HepG2 (cell line): ENCODE data around the gene ZNF22. TPM values are rescaled to one million over a fixed set of nuclear protein-coding genes. Genes with fewer than 3 reads are reported as not detected.

Experiments
- ATF3 ChIP-seq: sonication (generic); formaldehyde crosslinking; IDR thresholded peaks from 2 replicates; pipeline ENCODE4 v1.4.0; 2020; ENCODE audit warnings: missing genetic modification reagents
- ETV6 ChIP-seq: sonication (generic); formaldehyde crosslinking; conservative IDR thresholded peaks from 2 replicates; pipeline ENCODE4 v1.4.0; 2020; ENCODE audit warnings: missing genetic modification reagents
- HINFP ChIP-seq: sonication (generic); formaldehyde crosslinking; IDR thresholded peaks from 2 replicates; pipeline ENCODE4 v1.4.0; 2020; ENCODE audit warnings: low read depth, mild to moderate bottlenecking, missing genetic modification reagents
- HNRNPUL1 ChIP-seq: fragments of 200-400 bp; formaldehyde crosslinking; IDR thresholded peaks from 2 replicates; pipeline ENCODE4 v1.6.1; 2017; ENCODE audit warnings: low read depth, mild to moderate bottlenecking, low read length, moderate library complexity
- HOXD1 ChIP-seq: sonication (generic); formaldehyde crosslinking; IDR thresholded peaks from 2 replicates; pipeline ENCODE4 v1.5.0; 2020; ENCODE audit warnings: missing genetic modification reagents
- JUND ChIP-seq: sonication (generic); formaldehyde crosslinking; IDR thresholded peaks from 2 replicates; pipeline ENCODE4 v1.8.0; 2022; ENCODE audit warnings: mild to moderate bottlenecking, missing genetic modification reagents
- MAFK ChIP-seq, 2 experiments: IDR thresholded peaks in 1 of 2; conservative IDR thresholded peaks in 1 of 2; 2 replicates each; pipeline ENCODE4 v1.6.1; 2011; ENCODE audit warnings: improper control_type of control experiment in 2 of 2, low read length in 2 of 2
- NCOA5 ChIP-seq: sonication (generic); formaldehyde crosslinking; IDR thresholded peaks from 2 replicates; pipeline ENCODE4 v1.4.0; 2020; ENCODE audit warnings: missing genetic modification reagents
- RBM22 ChIP-seq: fragments of 200-400 bp; formaldehyde crosslinking; optimal IDR thresholded peaks from 2 replicates; pipeline ENCODE3; 2017; ENCODE audit warnings: mild to moderate bottlenecking, low read length, moderate library complexity
- SIN3A ChIP-seq: IDR thresholded peaks from 2 replicates; pipeline ENCODE4 v1.6.1; 2011; ENCODE audit warnings: low read depth, mild to moderate bottlenecking, control low read depth, low read length, borderline replicate concordance
- SRF ChIP-seq: IDR thresholded peaks from 2 replicates; pipeline ENCODE4 v1.6.1; 2011; ENCODE audit warnings: mild to moderate bottlenecking, low read depth, low read length, moderate library complexity
- TARDBP ChIP-seq: sonication (generic); formaldehyde crosslinking; IDR thresholded peaks from 2 replicates; pipeline ENCODE4 v1.8.0; 2022; ENCODE audit warnings: mild to moderate bottlenecking, missing genetic modification reagents
- TBP ChIP-seq: sonication (generic); formaldehyde crosslinking; IDR thresholded peaks from 2 replicates; pipeline ENCODE4 v1.5.0; 2020; ENCODE audit warnings: missing genetic modification reagents
- ZFYVE20 ChIP-seq: sonication (generic); formaldehyde crosslinking; IDR thresholded peaks from 2 replicates; pipeline ENCODE4 v1.8.0; 2023; ENCODE audit warnings: low read depth, mild to moderate bottlenecking, moderate library complexity, missing genetic modification reagents, borderline replicate concordance
- ZHX2 ChIP-seq, 2 experiments: sonication (generic) in 1 of 2; formaldehyde crosslinking in 1 of 2; IDR thresholded peaks; 2 replicates each; pipeline versions ENCODE4 v1.6.1 to v1.9.0; 2014 to 2022; ENCODE audit warnings: antibody characterized with exemption in 1 of 2, borderline replicate concordance in 1 of 2, inconsistent platforms in 1 of 2, low read depth in 1 of 2, missing genetic modification reagents in 1 of 2
- ZNF33A ChIP-seq: sonication (generic); formaldehyde crosslinking; IDR thresholded peaks from 2 replicates; pipeline ENCODE4 v1.5.1; 2020; ENCODE audit warnings: missing genetic modification reagents, mild to moderate bottlenecking, moderate library complexity, borderline replicate concordance
- ZNF512 ChIP-seq: sonication (generic); formaldehyde crosslinking; IDR thresholded peaks from 2 replicates; pipeline ENCODE4 v1.4.0; 2020; ENCODE audit warnings: mild to moderate bottlenecking, missing genetic modification reagents
- ZNF616 ChIP-seq: sonication (generic); formaldehyde crosslinking; IDR thresholded peaks from 2 replicates; pipeline ENCODE4 v1.5.0; 2020; ENCODE audit warnings: low read depth, mild to moderate bottlenecking, missing genetic modification reagents
- ZNF792 ChIP-seq: IDR thresholded peaks from 2 replicates; pipeline ENCODE4 v1.6.1; 2016
- ZNF841 ChIP-seq: sonication (generic); formaldehyde crosslinking; IDR thresholded peaks from 2 replicates; pipeline ENCODE4 v1.8.1; 2023; ENCODE audit warnings: missing genetic modification reagents, borderline replicate concordance
- polyA plus RNA-seq, 8 experiments: library from polyadenylated mRNA; depleted of rRNA in 3 of 8; stranded (reverse) in 7 of 8; unstranded in 1 of 8; fragments of >200 nt; fragmentation: Illumina TruSeq in 4 of 8; extraction: Trizol in 4 of 8; gene quantifications; 2 replicates each; pipeline versions ENCODE4 v1.2.1 to v1.2.3, GENCODE V29; 2011 to 2016; ENCODE audit warnings: low read depth in 4 of 8, missing spikeins in 1 of 8, mixed read lengths in 1 of 8; ENCODE audit not compliant: insufficient read depth in 1 of 8
- total RNA-seq, 5 experiments: library from RNA; depleted of rRNA; stranded (reverse); fragments of >200 nt; fragmentation: Illumina TruSeq; extraction: Trizol; gene quantifications; 2 replicates each; pipeline ENCODE4 v1.2.3, GENCODE V29; 2016; ENCODE audit warnings: low read depth in 1 of 5

ZNF22 gene
- total and polyA plus RNA-seq, 2 of the 13 experiments (the other 11 are each of a cell fraction or from before 2014, with no cell fraction given): 0.40 to 1.3 TPM

GRCh38 chr10:44995914-44996669 is 4.6 kb upstream of the ZNF22 start (continued):
- TF ChIP-seq ZHX2 (IDR thresholded peaks at IDR 0.05; ENCODE audit: low read depth): no peak
- no peak for TF ChIP-seq ZHX2 (CRISPR knock-in tag; IDR thresholded peaks at IDR 0.05; ENCODE audit: borderline replicate concordance)
- peak; percentile 58 for TF ChIP-seq ATF3 (CRISPR knock-in tag)
- peak; percentile 65; the same call in 1 of the 2 replicates for TF ChIP-seq NCOA5 (CRISPR knock-in tag)
- TF ChIP-seq HINFP (CRISPR knock-in tag): no peak
- no peak for TF ChIP-seq ETV6 (CRISPR knock-in tag)
- TF ChIP-seq RBM22: no peak
- TF ChIP-seq ZNF792 (CRISPR knock-in tag): 0 out of 2 replicates have a peak, but pooled peaks have one; percentile 14
- no peak for TF ChIP-seq HNRNPUL1
- 0 out of 4 replicates have a peak, but pooled peaks of 1 of the 2 experiments have one; percentile 20 for TF ChIP-seq MAFK (conservative IDR thresholded peaks at IDR 0.05 in 1 of 2, IDR thresholded peaks at IDR 0.05 in 1 of 2; ENCODE audit: low read length in 2 of 2)
- peak; percentile 85 for TF ChIP-seq TARDBP (CRISPR knock-in tag)
- TF ChIP-seq ZNF841 (CRISPR knock-in tag): no peak
- no peak for TF ChIP-seq ZNF33A (CRISPR knock-in tag)
- TF ChIP-seq SRF: no peak
- no peak for TF ChIP-seq ZFYVE20 (CRISPR knock-in tag)
- TF ChIP-seq ZNF616: no peak
- no peak for TF ChIP-seq SIN3A
- no peak; the same call in 1 of the 2 replicates for TF ChIP-seq ZNF512
- no peak for TF ChIP-seq JUND (CRISPR knock-in tag)
- no peak for TF ChIP-seq TBP (CRISPR knock-in tag)
- TF ChIP-seq HOXD1 (CRISPR knock-in tag): peak; percentile 85; the same call in 1 of the 2 replicates
